Lung (tissue), 12 donors: ENCODE results near the gene CNRIP1. TPM values are rescaled to one million over a fixed set of nuclear protein-coding genes. Genes with fewer than 3 reads are reported as not detected.
A peak's percentile ranks its signal among the peaks of the same experiment; 100 is the strongest.

ENCODE experiments used
- ATAC-seq: fragments of 200-7000 bp; cut with Tn5 transposase; one replicate; pipeline ENCODE4 v1.9.1; 2020; ENCODE audit warnings: moderate number of reproducible peaks; ENCODE audit not compliant: insufficient read depth, low FRiP score
- DNase-seq, 3 donors: peaks; one replicate each; pipeline ENCODE4 v3.0.0-alpha.2; 2013 to 2017
- H3K27ac ChIP-seq, 2 donors: one replicate each; pipeline ENCODE4 v1.5.1; 2013; ENCODE audit warnings: mild to moderate bottlenecking in 2 of 2, moderate library complexity in 2 of 2, control low read depth in 1 of 2, inconsistent platforms in 1 of 2, low read depth in 1 of 2, low read length in 1 of 2
- H3K27me3 ChIP-seq, 3 donors: one replicate each; pipeline ENCODE4 v1.5.1; 2013; ENCODE audit warnings: low read length in 2 of 3; ENCODE audit not compliant: control insufficient read depth in 3 of 3, insufficient read depth in 3 of 3
- H3K36me3 ChIP-seq, 4 donors: one replicate each; pipeline ENCODE4 v1.5.1; 2013; ENCODE audit warnings: low read length in 4 of 4, mild to moderate bottlenecking in 1 of 4, moderate library complexity in 1 of 4; ENCODE audit not compliant: control insufficient read depth in 4 of 4, insufficient read depth in 4 of 4
- H3K4me1 ChIP-seq, 5 donors: one replicate each; pipeline ENCODE4 v1.5.1; 2013; ENCODE audit warnings: low read length in 5 of 5, mild to moderate bottlenecking in 2 of 5, moderate library complexity in 1 of 5; ENCODE audit not compliant: control insufficient read depth in 5 of 5, insufficient read depth in 5 of 5
- H3K4me3 ChIP-seq: one replicate; pipeline ENCODE4 v1.5.1; 2013; ENCODE audit warnings: mild to moderate bottlenecking, control low read depth, moderate library complexity
- H3K9ac ChIP-seq, 2 donors: one replicate each; pipeline ENCODE4 v1.5.1; 2013; ENCODE audit warnings: low read length in 2 of 2, control low read depth in 1 of 2; ENCODE audit not compliant: insufficient read depth in 1 of 2
- H3K9me3 ChIP-seq, 4 donors: one replicate each; pipeline ENCODE4 v1.5.1; 2013; ENCODE audit warnings: low read length in 3 of 4, mild to moderate bottlenecking in 1 of 4, moderate library complexity in 1 of 4; ENCODE audit not compliant: control insufficient read depth in 4 of 4, insufficient read depth in 3 of 4
- WGBS, 2 donors: extraction: QIAGEN DNeasy Blood & Tissue Kit; methylation state at CpG; one replicate each; pipeline ENCODE4 v1.1.7; 2013; 5-methylcytosine and 5-hydroxymethylcytosine counted together
- polyA plus RNA-seq, 2 donors: library from polyadenylated mRNA; stranded (reverse); fragments of 200-250 nt; gene quantifications; one replicate each; pipeline ENCODE4 v1.2.1, GENCODE V29; 2013
- total RNA-seq, 2 donors: library from RNA; depleted of rRNA in 1 of 2; stranded (reverse); fragments of >200 nt in 1 of 2; gene quantifications; one replicate each; pipeline ENCODE4 v1.2.1, GENCODE V29; 2014 to 2021
- TF ChIP-seq, protein P1 (sequence below): IDR thresholded peaks from 2 replicates; pipeline ENCODE4 v1.5.1; 2012; ENCODE audit warnings: mild to moderate bottlenecking; ENCODE audit errors: control extremely low read depth, extremely low read depth
- donor health status: control.
- donor health status: control.
- donor health status: Bipolar disorder and iron deficiency.
- donor health status: healthy.
- donor health status: DM: yes; HTN: yes; CAD: no.

Gene CNRIP1
- total and polyA plus RNA-seq, 4 donors, result 9.0 to 29.3 (median 14.5) TPM

DNA sequence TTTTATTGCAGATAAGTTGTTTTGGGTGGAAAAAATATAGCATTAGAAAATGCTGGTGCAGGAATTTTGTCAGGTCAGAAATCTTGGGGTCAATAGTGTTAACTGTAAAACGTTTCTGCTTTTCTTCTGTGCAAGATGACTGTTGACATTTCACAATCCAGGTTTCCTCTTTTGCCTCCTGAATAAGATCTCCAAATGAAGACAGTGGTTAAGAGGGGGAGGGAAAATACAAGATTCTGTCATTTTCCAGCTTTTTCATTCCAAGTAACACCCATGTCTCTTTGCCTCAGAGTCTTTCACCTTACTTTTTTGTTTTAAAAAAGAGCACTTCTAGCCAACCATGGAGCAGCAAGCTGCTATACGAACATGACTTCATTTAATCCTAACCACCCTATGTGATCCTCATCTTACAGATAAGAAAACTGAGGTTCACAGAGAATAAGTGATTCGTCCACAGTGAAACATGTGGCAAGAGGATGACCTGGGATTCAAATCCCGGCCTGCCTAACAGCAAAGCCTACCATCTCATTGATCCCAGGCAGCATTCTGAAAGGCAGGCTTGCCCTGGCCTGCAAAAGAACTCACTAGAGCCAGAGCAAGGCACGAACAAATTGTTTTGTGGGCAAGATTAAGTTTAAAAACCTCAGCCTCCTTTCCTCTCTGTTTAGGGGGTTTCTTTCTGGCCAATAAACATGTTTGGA, 48.4 kb upstream of the CNRIP1 start:
- no peaks in the 10 kb centered on the region for H3K4me1 ChIP-seq
- 20 to 49% methylated on average over 5 of the region's 5 CpGs for WGBS, 2 donors

DNA sequence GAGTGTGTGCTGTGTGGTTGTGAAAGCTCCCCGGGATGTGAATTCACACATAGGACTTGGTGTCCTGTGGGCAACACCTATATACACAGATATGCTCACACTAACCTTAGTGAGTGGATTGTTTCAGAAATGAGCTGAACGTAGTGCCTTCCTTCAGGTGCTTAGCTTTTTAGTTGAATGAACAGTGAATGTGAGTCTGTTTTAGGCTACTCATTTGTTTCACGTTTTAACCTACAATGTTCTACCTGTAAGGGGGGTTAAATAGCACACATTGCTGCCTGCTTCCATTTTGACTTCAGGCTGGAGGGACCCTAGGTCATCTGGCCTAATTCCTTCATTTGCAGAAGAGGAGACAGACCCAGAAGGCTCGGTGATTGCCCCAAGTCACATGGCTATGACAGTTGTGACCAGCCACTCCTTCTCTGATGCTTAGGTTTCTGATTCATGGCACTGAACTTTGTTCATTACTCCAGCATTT, 46.4 kb upstream of the CNRIP1 start:
- Histone ChIP-seq H3K4me3 (no peak overlapping the region), H3K9ac (no peak overlapping the region), H3K4me1 (no peaks in the 10 kb centered on the region), H3K27me3 (no peaks in the 10 kb centered on the region), H3K27ac (no peak overlapping the region), H3K9me3 (peaks cover 0 to 2% (median 0%) of the 10 kb centered on the region in 4 donors), H3K36me3 (no peaks in the 10 kb centered on the region)
- DNase-seq (no peak), ATAC-seq (no peak)
- WGBS, 2 donors, result 32 to 64% methylated on average over 4 of the region's 4 CpGs
- TF ChIP-seq, protein P1, sequence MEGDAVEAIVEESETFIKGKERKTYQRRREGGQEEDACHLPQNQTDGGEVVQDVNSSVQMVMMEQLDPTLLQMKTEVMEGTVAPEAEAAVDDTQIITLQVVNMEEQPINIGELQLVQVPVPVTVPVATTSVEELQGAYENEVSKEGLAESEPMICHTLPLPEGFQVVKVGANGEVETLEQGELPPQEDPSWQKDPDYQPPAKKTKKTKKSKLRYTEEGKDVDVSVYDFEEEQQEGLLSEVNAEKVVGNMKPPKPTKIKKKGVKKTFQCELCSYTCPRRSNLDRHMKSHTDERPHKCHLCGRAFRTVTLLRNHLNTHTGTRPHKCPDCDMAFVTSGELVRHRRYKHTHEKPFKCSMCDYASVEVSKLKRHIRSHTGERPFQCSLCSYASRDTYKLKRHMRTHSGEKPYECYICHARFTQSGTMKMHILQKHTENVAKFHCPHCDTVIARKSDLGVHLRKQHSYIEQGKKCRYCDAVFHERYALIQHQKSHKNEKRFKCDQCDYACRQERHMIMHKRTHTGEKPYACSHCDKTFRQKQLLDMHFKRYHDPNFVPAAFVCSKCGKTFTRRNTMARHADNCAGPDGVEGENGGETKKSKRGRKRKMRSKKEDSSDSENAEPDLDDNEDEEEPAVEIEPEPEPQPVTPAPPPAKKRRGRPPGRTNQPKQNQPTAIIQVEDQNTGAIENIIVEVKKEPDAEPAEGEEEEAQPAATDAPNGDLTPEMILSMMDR, result no peak

More for the DNA sequence above, 48.4 kb upstream of the CNRIP1 start:
- DNase-seq, result no peak
- TF ChIP-seq, protein P1, result no peak
- ATAC-seq, result no peak
- Histone ChIP-seq H3K27me3 (no peaks in the 10 kb centered on the region), H3K9ac (no peak overlapping the region), H3K9me3 (peaks cover 0 to 2% (median 0%) of the 10 kb centered on the region in 4 donors), H3K27ac (no peak overlapping the region), H3K4me3 (no peak overlapping the region), H3K36me3 (no peaks in the 10 kb centered on the region)

DNA sequence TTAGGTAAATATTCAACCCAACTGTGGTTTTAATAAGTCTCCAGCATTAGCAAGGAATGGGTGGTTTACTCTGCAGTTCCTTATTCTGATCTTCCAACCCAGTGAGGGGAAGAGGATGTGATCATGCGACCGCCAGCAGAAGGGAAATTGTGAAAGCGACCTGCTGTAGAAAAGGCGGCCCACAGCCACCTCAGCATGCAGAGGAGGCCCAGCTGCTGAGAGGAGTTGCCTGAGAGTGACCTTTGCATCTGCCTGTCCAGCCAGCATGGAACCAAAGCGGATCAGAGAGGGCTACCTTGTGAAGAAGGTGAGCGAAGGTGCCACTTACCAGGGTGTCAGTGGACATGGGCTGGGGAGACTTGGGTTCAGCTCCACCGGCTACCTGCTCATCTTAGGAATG, 45.3 kb upstream of the CNRIP1 start, which contains the start of gene PLEK:
TSS of gene PLEK (plus strand) at position 196 of the 400 bp plus-strand sequence. CDS start at position 266, 70 bp downstream.
- no peak within 1 kb of the TSS for H3K9ac ChIP-seq
- H3K4me1 ChIP-seq, result no peaks in the 10 kb centered on the region
- no peak within 1 kb of the TSS for H3K4me3 ChIP-seq
- DNase-seq, result peak in 1 of 3 donors; percentile 17
- no peaks in the 10 kb centered on the region for H3K27me3 ChIP-seq
- TF ChIP-seq, protein P1, result no peak
- peak within 1 kb of the TSS in 1 of 2 donors; percentile 76 for H3K27ac ChIP-seq
- peaks cover 0 to 2% (median 0%) of the 10 kb centered on the region in 4 donors for H3K9me3 ChIP-seq
- H3K36me3 ChIP-seq, result no peaks in the 10 kb centered on the region
- whole genome bisulfite sequencing, 2 donors, result 31 to 64% methylated on average over 7 of the region's 7 CpGs
- peak; percentile 29 for ATAC-seq
